Occipital lobe (tissue), 2 donors: ENCODE results near the gene ONECUT3. TPM values are rescaled to one million over a fixed set of nuclear protein-coding genes. Genes with fewer than 3 reads are reported as not detected.

Experiments used
- DNase-seq: peaks from one replicate; lab custom pipeline; 2025; lab: John Stamatoyannopoulos, UW
- total RNA-seq: library from RNA; depleted of rRNA; stranded (reverse); fragments of >200 nt; gene quantifications from one replicate; pipeline ENCODE4 v1.2.3, GENCODE V29; 2014

Gene ONECUT3
- total RNA-seq, 1 donor from 2014 or later: not detected

DNA sequence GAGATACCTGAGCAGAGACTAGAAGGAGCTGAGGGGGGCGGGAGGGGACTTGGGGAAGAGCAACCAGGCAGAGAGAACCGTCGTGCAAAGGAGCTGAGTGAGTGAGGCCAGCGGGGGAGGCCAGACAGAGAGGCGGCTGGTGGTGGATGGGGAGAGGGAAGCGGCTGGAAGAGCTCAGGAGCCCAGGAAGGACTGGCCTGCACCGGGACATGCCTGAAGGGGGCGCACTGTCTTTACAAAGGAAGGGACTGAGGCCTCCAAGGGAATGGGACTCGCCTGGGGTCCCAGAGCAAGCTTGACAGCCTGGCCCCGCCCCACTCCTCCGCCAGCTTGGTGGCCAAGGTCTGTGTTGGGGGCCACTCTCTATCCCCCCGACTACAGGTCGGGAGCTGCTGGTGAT, 14.9 kb downstream of the ONECUT3 start:
- DNase-seq: no peak

DNA sequence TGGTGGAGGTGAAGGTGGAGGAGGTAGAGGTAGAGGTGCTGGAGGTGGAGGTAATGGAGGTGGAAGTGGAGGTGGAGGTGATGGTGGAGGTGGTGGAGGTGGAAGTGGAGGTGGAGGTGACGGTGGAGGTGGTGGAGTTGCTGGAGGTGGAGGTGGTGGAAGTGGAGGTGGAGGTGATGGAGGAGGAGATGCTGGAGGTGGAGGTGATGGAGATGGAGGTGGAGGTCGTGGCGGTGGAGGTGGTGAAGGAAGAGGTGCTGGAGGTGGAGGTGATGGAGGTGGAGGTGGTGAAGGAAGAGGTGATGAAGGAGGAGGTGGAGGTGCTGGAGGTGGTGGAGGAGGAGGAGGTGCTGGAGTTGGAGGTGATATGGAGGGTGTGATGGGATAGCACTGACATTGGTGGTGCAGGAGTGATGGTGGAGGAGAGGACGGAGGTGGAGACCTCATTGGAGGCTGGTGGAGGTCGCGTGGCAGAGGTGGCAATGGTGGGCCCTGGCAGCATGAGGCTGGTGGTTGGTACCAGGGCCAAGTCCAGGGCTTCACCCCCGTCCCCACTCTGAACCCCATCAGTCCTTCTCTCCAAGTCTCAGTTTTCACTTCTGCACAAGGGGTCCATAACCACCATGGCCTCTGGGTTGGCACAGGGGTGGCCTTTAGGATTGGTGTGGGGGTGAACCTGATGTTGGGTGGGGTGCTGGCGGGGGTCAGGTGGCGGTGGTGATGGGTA, 15.8 kb downstream of the ONECUT3 start:
- DNase-seq: no peak

DNA sequence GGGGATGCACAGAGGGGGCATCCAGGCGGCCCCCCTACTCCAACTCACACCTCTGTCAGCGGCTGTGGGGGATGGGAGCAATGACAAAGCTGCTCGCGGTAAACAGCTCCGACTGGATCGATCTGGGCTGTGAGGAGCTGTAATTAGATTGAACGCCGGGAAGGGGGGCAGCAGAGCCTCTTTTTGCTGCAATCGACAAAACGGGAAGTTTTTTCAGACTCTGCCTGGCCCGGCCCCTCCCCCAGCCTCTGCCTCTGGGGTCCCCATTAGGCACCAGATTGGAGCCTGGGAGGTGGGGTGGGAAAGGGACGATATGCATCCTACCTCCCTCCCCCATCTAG, 16.3 kb downstream of the ONECUT3 start:
- DNase-seq: no peak

DNA sequence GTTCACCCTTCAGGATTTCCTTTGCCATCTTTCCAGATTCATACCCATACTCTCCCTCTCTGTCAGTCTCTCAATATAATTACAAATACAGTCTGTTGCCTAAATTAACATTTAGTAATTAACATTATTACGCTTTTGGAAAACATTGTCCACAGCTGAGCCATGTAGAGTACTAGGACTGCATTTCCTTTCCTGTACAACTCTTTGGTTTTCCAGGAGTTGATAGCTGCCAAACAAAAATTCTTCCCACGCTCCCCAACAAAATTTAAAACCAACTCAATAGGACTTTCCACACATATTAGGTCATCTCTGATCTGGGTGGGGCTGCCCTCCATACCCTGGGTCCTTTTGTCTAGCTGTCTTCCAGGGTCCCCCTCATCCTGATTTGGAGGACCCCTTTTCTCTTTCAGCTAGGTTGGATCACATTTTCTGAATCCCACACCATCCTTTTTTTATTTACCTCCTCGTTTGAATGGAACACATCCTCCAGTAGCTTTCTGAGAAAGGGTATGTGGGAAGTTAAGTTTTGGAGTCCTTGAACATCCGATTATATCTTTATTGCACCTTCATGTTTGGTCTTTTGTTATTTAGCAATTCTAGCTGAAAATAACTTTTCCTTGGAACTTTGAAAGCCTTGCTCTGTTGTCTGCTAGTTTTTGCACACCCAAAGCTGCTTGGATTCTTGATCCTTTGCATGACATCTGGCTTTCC, 17.7 kb downstream of the ONECUT3 start:
- no peak for DNase-seq

DNA sequence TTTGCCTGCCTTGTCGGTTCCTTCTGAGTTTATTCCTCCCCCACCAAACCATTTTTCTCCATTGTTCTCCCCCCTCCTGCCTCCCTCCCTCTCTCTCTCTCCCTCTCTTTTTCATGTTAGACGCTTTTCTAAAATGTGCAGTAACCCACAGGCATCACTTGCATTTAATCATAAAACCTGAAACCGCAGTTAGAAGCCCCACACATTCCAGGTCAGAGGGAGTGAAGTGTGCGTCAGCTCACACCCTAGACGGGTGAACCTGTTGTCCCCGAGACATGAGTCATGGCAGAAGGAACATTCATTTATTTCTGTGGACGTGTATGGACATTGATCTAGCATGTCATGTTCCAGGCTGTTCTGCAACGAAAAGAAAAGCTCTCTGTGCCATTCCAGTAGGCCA, 19.9 kb downstream of the ONECUT3 start:
- DNase-seq: no peak

DNA sequence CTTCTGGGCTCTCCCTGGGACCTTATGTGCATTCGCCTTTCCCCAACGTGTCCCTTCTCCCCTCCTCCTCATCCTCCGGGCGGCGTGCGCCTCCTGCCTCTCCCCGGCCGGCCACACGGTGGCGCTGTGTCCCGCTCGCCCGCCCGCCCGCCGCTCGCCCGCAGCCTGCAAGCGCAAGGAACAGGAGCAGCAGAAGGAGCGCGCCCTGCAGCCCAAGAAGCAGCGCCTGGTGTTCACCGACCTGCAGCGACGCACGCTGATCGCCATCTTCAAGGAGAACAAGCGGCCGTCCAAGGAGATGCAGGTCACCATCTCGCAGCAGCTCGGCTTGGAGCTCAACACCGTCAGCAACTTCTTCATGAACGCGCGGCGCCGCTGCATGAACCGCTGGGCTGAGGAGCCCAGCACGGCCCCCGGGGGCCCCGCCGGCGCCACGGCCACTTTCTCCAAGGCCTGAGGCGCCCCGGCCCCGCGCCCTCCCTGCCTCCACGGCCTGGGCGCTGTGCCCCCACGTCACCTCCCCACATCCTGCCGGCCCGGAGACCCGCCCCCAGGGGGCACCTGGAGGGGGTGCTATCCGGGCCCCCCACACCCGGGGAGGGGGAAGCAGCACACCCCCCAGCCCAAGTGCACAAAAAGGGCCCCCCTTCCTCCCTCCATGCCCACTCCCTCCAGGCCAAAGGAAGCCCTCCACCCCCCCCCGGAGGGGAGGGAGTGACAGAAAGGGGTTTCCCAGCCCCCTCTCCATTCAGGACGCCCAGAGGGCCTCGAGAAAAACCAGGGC, 21.9 kb downstream of the ONECUT3 start:
- no peak for DNase-seq

DNA sequence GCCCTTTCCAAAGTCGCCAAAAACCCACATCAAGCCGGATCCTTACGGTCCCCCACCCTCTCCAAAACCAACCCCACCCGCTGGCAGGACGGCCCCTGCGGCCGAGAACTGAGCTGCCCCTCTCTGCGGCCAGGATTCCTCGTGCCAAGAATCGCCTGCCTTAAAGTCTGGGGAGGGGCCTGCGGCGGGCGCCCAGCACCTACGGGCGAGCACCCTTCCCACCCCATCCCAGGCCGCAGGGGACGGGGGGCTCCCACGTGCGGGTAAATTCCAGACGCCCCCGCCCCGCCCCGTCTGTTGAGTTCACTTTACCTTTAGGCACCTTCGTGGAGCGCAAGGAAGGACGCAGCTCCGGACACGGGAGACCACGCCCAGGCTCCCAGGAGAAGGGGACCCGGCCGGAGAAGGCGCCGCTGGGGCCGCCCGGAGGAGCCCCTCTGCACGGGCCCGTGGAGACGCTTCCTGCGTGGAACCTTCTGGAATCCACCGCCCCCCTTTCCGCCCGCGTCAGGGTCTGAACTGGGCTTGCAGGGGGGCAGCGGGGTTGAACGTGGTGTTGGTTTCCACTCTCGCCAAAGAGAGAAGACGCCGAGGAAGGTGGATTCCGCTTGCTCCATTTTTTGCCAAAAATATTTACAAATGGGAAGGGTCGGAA, 22.8 kb downstream of the ONECUT3 start:
- no peak for DNase-seq

DNA sequence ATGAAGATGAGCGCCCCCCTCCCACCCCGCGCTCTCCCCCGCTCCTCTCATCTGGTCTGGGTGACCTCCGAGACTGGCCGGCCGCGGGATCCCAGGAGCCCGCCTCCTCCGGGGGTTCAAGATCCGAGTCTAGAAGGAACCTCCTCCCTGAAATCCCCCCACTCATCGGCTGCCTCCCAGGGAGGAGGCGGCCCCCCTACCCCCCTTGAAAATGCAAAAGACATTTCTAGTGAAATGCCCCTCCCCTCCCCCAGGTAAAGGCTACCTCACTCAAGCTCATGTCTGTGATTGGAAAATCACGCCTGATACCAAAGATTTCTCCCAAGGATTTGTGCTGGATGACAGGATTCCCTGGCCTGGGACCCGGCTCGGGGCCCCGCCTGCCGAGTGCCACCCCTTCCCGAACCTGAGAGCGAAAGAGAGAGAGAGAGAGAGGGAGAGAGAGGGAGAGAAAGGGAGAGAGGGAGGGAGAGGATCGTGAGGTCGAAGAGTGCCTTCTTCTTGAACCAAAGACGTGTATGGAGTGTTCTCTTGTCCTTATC, 23.4 kb downstream of the ONECUT3 start:
- DNase-seq: no peak

DNA sequence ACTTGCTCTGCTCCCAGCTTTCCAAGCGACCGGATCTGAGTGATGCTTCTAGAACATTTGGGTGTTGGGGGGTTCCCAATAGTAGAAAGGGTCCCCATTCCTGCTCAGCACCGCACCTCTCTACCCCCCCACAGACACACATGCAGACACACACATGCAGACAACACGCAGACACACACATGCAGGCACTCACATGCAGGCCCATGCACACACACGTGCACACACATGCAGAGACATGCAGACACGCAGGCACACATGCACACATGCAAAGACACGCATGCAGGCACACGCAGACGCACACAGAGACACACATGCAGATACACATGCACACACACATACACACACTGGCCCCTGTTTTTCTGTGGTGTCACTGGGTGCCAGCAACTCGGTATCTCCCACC, 23.8 kb downstream of the ONECUT3 start:
- DNase-seq: no peak

DNA sequence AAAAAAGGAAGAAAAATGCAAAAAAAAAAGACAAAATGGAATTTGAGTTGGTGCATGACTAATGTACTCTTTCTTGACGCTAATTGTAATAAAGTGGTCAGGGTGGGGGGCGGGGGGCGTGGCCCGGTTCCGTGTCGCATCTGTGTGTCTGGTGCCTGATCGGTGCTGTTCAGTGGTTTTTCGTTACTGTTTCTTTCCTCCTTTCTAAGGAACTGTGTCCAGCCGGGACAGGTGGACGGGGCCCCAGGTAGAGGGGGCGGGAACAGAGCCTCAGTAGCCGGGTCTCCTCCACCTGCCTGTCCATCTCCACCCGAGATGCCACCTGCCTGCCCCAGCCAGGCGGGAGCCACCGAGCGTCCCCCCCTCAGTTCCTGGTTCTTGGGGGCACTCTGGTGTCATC, 26.3 kb downstream of the ONECUT3 start:
- no peak for DNase-seq

DNA sequence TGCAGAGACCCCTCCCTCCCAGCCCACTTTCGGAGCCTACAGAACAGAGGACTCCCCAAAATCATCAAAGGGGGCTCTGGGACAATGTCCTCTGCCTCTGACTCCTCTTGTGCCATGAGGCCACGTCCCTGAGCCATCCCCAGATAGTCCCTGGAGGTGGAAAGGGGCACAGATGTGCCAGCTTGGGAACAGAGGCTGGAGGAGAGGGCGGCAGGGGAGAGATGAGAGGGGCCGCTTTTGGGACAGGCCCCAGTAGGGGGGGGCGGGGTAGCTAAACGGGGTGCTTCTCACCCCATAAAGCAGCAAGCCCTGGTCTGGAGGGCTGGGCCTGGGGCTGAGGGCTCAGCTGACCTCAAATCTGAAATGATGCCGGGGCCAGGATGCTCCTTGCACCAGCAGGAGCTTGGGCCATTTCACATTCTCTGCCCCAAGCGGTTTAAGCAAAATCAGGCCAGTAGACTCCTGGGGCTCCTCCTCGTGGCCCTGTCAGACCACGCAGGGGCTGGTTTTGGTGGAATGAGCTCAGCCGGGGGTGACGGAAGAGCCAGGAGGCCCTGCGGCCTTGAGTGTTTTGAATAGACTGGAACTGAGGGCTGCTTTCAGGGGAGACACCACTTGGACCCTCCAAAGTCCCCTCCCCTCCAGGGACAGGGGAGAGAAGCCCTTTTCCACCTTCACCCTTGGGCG, 27.1 kb downstream of the ONECUT3 start:
- no peak for DNase-seq

DNA sequence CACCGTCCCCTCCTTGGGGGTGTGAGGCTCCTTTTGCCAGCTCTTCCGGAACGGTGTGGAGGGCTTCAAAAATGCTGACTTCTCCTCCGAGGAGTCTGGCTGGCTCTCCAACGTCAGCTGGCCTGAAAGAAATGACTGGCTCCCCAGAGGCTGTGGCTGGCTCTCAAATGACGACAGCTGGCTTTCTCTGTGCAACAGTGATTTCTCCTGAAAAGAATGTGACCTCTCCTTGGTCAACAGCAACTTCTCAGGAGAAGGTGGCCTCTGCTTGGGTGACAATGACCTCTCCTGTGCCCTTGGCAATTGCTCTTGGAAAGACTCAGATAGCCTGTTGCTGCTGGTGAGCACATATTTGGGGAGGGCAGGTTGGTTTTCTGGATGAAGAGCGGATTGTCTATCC, 29.2 kb downstream of the ONECUT3 start:
- no peak for DNase-seq

DNA sequence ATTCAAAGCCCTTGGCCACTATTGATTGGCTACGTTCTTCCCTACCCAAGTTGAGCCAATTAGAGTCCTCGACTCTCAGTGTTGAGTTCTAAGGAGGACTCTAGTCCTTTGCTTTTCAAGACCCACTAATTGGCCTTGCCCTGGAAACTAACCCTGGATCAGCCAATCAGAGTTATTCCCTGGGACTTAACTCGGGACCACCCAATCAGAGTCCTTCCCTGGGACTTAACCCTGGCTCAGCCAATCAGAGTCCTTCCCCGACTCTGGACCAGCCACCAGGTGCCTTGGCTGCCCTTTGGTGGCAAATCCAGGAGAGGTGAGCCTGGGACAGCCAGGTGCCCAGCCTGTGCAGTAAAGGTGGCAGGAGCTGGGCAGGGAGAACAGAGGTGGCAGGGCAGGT, 30.0 kb downstream of the ONECUT3 start:
- no peak for DNase-seq

DNA sequence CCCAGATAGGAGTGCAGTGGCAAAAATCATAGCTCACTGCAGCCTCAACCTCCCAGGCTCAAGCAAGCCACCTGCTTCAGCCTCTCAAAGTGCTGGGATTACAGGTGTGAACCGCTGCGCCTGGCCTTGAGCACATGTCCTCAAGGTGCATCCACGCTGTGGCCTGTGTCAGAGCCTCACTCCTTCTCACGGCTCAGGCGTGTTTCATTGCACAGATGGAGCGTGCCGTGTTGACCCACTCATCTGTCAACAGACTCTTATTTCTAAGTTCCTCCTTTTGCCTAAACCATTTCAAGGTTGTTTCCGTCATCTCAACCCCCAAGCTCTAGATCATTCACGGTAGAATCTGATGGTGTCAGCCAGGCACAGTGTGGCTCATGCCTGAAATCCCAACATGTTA, 30.6 kb downstream of the ONECUT3 start:
- no peak for DNase-seq

DNA sequence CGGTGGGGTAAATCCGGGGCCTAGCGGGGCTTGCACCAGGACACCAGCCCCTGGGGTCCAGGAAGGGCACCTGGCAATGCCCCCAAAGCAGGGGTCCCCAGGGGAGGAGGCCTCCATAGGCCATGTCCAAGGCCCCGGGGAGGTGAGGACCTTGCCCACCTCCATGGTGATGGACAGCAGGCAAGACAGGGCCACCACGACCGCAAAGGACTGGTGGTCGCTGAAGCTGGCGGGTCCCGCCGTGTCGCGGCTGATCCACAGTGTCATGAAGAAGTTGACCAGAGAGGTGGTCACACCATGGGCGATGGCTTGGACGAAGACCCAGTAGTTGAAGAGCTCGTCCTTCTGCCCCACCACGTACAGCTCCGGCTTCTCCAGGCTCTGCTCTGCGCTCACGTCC, 32.0 kb downstream of the ONECUT3 start:
- no peak for DNase-seq

DNA sequence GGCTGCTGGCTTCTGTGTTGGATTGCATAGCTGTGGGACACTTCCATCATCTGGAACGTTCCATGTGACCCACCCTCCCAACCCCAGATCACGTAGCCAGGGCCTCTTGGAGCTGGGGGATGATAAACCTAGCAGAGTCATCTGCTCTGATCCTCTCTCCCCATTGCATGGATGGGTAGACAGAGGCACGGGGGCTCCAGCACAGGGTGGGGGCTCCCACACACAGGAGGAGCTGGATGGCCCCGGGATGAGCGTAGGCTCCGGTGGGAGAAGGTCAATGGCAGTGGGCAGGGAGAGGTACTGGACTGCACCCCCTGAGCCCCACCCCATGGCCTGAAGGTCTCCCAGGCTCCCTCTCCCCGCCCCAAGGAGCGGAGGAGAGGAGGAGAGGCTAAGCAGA, 33.4 kb downstream of the ONECUT3 start:
- DNase-seq: no peak

DNA sequence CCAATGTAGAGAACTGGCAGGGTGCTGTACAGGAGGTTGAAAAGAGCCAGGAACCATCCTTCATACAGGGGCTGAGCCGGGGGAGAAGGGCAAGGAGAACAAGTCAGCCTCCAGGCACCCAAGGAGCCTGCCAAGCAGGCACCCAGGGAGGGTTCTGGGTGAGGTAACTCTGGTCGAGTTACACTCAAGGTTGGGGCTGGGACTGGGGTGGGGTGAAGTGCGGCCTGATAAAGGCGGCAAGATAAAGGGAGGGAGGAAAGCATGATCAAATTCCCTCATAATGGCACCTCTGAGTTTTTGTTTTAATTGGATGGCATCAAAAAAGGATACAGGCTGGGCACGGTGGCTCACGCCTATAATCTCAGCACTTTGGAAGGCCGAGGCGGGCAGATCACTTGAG, 33.8 kb downstream of the ONECUT3 start:
- no peak for DNase-seq

DNA sequence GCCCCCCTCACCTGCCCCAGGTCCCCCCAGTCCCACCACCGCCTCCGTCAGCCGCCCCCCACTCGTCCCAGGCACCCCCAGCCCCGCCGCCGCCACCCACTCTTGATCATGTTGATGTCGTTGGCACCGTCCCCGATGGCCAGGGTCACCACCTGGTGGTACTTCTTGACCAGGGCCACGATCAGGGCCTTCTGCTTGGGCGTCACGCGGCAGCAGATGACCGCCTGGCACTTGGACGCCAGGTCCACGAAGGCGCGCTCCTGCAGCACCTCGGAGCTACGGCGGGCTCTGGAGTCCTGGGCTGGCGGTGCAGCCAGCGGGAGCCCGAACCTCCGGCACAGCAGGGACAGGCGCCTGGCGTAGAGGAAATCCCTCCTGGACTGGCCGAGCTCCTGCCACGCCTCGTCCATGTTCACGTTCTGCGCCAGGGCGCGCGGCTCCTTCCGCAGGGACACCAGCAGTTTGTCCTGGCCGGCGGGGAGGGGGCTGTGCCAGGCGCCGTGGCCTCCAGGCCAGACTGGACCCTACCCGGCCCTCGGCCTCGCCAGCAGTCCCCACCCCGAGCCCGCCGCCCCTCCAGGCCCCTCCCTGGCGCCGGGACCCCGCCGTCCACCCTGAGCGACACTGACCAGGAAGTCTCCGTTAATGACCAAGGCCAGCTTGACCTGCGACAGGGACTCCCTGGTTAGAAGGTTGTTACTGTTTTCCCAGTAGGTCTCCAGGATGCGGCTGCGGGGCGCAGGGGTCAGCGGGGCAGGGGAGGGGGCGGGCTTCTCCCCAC, 36.1 kb downstream of the ONECUT3 start:
- no peak for DNase-seq

DNA sequence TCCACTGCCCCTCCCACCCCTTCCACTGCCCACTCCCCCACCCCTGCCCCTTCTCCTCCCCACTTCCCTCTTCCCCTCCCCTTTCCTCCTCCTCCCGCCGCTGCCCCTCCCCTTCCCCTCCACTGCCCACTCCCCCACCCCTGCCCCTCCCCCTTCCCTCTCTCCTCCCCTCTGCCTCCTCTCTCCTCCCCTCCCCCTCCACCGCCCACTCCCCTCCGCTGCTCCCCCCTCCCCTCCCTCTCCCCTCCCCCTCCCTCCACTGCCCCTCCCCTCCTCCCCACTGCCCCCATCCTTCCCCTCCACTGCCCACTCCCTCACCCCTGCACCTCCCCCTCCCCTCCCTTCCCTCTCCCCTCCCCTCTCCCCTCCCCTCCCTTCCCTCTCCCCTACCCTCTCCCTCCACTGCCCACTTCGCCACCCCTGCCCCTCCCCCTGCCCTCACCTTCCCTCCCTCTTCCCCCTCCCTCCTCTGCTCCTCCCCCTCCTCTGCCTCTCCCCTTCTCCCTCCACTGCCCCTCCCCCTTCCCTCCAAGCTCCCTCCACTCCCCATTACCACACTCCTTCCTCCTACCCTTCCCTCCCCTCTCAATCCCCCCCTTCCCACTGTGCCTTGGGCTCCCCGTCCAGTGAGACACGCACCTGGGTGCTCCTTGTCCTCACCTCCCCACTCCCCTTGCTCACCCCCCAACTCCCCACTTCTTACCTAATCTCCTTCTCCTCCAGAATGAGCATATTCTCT, 36.9 kb downstream of the ONECUT3 start:
- no peak for DNase-seq

DNA sequence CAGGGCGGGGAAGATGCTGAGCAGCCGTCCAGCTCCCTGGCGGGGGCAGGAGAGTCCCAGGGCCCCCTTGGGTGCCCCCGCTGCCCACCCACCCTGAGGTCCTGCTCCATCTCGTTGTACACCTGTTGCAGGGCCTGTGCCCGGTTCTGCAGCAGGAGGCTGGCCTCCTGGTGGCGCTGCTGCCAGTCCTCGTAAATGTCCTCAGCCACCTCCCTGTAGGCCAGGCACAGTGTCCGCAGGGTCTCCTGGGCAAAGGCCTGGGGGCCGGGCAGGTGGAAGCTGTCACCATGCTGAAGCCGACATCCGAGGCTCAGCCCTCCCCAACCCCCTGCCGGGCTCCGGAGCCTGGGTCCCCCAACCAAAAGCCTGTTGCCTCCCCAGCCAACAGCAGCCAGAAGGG, 38.6 kb downstream of the ONECUT3 start:
- no peak for DNase-seq
